ENCODE measurements around the gene CHAT. TPM values are rescaled to one million over a fixed set of nuclear protein-coding genes. Genes with fewer than 3 reads are reported as not detected.

CHAT gene
- total RNA-seq, 4 donors from 2014 or later: 0.94 to 1.6 TPM; not detected in 2

DNA sequence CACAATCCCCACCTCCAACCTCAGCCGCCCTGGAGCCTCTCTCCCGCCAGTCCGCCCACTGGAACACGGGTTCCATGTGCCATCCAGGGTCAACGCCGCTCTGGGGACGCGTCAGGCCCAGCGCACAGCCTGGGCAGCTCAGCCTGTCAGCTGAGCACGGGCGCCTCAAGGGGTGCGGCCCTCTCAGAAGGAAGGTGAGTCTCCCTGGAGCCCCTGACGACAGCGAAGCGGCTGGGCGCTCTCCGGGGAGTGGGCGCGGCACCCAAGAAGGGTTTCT lies 4.9 kb upstream of the CHAT start:
- no peak overlapping the region for H3K27ac ChIP-seq
- H3K4me3 ChIP-seq: no peak overlapping the region
- H3K36me3 ChIP-seq: no peaks in the 10 kb centered on the region
- WGBS, 2 donors (ENCODE audit: low coverage in 1 of 2): 0% methylated on average over 3 of the region's 19 CpGs; no CpG with 5 or more reads in 1 of the 2 donors
- no peak for ATAC-seq
- H3K27me3 ChIP-seq: peaks cover 100% of the 10 kb centered on the region
- peaks cover 0 to 31% (median 11%) of the 10 kb centered on the region in 3 donors for H3K4me1 ChIP-seq
- H3K9me3 ChIP-seq: no peaks in the 10 kb centered on the region
- TF ChIP-seq POLR2A (IDR thresholded peaks at IDR 0.05): no peak
- no peak for TF ChIP-seq EP300 (IDR thresholded peaks at IDR 0.05)
- TF ChIP-seq POLR2AphosphoS5 (IDR thresholded peaks at IDR 0.05): no peak
- TF ChIP-seq, protein P1, sequence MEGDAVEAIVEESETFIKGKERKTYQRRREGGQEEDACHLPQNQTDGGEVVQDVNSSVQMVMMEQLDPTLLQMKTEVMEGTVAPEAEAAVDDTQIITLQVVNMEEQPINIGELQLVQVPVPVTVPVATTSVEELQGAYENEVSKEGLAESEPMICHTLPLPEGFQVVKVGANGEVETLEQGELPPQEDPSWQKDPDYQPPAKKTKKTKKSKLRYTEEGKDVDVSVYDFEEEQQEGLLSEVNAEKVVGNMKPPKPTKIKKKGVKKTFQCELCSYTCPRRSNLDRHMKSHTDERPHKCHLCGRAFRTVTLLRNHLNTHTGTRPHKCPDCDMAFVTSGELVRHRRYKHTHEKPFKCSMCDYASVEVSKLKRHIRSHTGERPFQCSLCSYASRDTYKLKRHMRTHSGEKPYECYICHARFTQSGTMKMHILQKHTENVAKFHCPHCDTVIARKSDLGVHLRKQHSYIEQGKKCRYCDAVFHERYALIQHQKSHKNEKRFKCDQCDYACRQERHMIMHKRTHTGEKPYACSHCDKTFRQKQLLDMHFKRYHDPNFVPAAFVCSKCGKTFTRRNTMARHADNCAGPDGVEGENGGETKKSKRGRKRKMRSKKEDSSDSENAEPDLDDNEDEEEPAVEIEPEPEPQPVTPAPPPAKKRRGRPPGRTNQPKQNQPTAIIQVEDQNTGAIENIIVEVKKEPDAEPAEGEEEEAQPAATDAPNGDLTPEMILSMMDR (IDR thresholded peaks at IDR 0.05): no peak

DNA sequence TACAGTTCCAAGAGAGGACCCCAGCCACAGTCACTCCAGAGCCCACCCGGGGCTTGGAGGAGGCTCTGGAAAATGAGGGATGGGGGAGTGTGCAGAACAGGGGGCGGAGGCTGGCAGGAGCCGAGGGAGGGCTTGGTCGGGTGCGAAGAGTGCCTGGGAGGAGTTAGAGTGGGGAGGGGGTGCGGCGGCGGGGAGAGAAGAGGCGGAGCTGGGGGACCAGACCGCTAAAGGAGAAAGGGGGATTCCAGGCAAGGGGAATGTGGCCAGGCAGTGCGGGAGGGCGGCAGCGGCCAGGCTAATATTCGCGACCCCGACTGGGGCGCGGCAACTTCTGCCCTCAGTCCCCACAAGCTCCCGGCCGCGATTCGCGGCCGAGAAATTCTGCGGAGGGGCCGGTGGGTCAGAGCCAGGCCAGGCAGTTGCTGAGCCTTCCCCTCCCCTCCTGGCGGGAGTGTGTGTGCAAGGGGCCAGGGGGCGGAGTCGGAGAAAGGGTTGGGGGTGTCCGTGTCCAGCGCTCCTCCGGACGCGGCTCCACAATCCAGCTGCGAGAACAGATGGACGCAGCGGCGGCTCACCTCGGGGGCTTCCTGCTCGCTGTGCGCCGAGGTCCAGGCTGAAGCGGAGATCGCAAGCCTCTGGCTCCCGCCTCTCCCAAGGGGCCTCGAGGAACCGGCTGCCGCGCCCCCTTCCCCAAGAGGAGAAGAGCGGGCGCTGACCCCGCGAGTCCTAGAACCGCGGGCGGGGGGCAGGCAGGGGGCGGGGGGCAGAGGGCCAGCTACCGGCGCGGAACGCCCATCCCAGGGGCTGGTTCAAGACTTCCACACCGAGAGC lies 4.3 kb upstream of the CHAT start:
- TF ChIP-seq EP300 (IDR thresholded peaks at IDR 0.05): no peak
- Histone ChIP-seq H3K36me3 (no peaks in the 10 kb centered on the region), H3K9me3 (no peaks in the 10 kb centered on the region), H3K4me3 (peak overlapping the region in 1 of 2 donors; percentile 22), H3K27me3 (peaks cover 100% of the 10 kb centered on the region), H3K27ac (no peak overlapping the region), H3K4me1 (peaks cover 0 to 37% (median 11%) of the 10 kb centered on the region in 3 donors)
- WGBS, 2 donors (ENCODE audit: low coverage in 1 of 2): 1 to 3% methylated on average over 9 to 14 of the region's 62 CpGs
- no peak for ATAC-seq

DNA sequence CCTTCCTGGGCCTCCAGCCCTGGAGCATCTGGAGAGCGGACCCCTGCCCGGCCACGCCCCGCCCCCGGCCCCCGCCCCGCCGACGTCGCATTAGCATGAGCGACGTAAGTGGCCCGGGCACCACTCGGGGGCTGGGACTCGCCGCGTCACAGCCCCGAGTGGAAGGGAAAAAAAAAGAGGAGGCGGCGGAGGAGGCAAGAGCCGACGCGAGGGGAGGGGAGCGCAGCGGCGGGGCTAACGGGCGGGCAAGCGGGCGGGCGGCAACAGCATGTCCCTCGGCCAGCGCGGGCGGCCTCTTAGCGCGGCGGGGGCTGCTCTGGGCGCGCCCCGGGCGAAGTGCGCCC lies 3.8 kb upstream of the CHAT start, which contains the start of gene SLC18A3:
TSS of gene SLC18A3 (plus strand) at position 197 of the 344 bp plus-strand sequence. CDS start 431 bp downstream, outside the sequence.
- Histone ChIP-seq H3K4me3 (peak within 1 kb of the TSS in 1 of 2 donors; percentile 22), H3K9me3 (no peaks in the 10 kb centered on the region), H3K4me1 (peaks cover 0 to 37% (median 11%) of the 10 kb centered on the region in 3 donors), H3K36me3 (no peaks in the 10 kb centered on the region), H3K27me3 (peaks cover 100% of the 10 kb centered on the region), H3K27ac (no peak within 1 kb of the TSS)
- ATAC-seq: no peak
- TF ChIP-seq EP300 (IDR thresholded peaks at IDR 0.05): no peak
- no peak for TF ChIP-seq POLR2AphosphoS5 (IDR thresholded peaks at IDR 0.05)
- no peak for TF ChIP-seq POLR2A (IDR thresholded peaks at IDR 0.05)
- TF ChIP-seq, protein P1 (IDR thresholded peaks at IDR 0.05): no peak
- 0% methylated on average over 6 of the region's 43 CpGs; no CpG with 5 or more reads in 1 of the 2 donors for WGBS, 2 donors (ENCODE audit: low coverage in 1 of 2)

DNA sequence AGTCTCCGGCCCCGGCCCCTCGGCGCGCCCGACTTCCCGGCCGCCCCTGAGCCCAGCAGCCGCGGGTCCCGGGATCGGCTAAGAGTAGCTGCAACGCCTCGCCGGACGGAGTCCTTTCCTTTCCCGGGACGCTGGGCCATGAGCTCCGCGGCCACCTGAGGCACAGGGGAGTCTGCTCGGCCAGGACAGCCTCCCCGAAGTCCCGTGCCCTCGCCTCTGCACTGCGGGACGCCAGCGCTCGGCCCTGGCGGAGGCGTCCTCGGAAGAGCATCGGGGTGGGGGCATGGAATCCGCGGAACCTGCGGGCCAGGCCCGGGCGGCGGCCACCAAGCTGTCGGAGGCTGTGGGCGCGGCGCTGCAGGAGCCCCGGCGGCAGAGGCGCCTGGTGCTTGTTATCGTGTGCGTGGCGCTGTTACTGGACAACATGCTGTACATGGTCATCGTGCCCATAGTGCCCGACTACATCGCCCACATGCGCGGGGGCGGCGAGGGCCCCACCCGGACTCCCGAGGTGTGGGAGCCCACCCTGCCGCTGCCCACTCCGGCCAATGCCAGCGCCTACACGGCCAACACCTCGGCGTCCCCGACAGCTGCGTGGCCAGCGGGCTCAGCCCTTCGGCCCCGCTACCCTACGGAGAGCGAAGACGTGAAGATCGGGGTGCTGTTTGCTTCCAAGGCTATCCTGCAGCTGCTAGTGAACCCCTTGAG lies 3.2 kb upstream of the CHAT start:
- TF ChIP-seq, protein P1 (IDR thresholded peaks at IDR 0.05): no peak
- no peak for TF ChIP-seq POLR2A (IDR thresholded peaks at IDR 0.05)
- TF ChIP-seq EP300 (IDR thresholded peaks at IDR 0.05): no peak
- no peak for TF ChIP-seq POLR2AphosphoS5 (IDR thresholded peaks at IDR 0.05)
- no peaks in the 10 kb centered on the region for H3K9me3 ChIP-seq
- no peak overlapping the region for H3K27ac ChIP-seq
- H3K4me1 ChIP-seq: peaks cover 0 to 37% (median 11%) of the 10 kb centered on the region in 3 donors
- no peaks in the 10 kb centered on the region for H3K36me3 ChIP-seq
- WGBS, 2 donors (ENCODE audit: low coverage in 1 of 2): no CpG with 5 or more reads among the region's 72 CpGs
- no peak for ATAC-seq
- peak overlapping the region in 1 of 2 donors; percentile 22 for H3K4me3 ChIP-seq
- peaks cover 100% of the 10 kb centered on the region for H3K27me3 ChIP-seq

DNA sequence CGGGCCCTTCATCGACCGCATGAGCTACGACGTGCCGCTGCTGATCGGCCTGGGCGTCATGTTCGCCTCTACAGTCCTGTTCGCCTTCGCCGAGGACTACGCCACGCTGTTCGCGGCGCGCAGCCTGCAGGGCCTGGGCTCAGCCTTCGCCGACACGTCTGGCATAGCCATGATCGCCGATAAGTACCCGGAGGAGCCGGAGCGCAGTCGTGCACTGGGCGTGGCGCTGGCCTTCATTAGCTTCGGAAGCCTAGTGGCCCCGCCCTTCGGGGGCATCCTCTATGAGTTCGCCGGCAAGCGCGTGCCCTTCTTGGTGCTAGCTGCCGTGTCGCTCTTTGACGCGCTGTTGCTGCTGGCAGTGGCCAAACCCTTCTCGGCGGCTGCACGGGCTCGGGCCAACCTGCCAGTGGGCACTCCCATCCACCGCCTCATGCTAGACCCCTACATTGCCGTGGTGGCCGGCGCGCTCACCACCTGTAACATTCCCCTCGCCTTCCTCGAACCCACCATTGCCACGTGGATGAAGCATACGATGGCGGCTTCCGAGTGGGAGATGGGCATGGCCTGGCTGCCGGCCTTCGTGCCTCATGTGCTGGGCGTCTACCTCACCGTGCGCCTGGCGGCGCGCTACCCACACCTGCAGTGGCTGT lies 2.5 kb upstream of the CHAT start:
- WGBS, 2 donors (ENCODE audit: low coverage in 1 of 2): 1% methylated on average over 18 of the region's 63 CpGs; no CpG with 5 or more reads in 1 of the 2 donors
- no peak for TF ChIP-seq EP300 (IDR thresholded peaks at IDR 0.05)
- TF ChIP-seq POLR2AphosphoS5 (IDR thresholded peaks at IDR 0.05): no peak
- TF ChIP-seq, protein P1 (IDR thresholded peaks at IDR 0.05): no peak
- no peak for TF ChIP-seq POLR2A (IDR thresholded peaks at IDR 0.05)
- H3K36me3 ChIP-seq: no peaks in the 10 kb centered on the region
- no peak overlapping the region for H3K27ac ChIP-seq
- no peak for ATAC-seq
- no peaks in the 10 kb centered on the region for H3K9me3 ChIP-seq
- peaks cover 0 to 37% (median 11%) of the 10 kb centered on the region in 3 donors for H3K4me1 ChIP-seq
- peaks cover 100% of the 10 kb centered on the region for H3K27me3 ChIP-seq
- H3K4me3 ChIP-seq: no peak overlapping the region

Data from gastroesophageal sphincter (tissue), 4 donors.